Measurements from ENCODE around the gene CACNA1B. TPM values are rescaled to one million over a fixed set of nuclear protein-coding genes. Genes with fewer than 3 reads are reported as not detected.

The CACNA1B gene
- total and polyA plus RNA-seq, 8 donors, result 0.03 to 2.2 (median 0.51) TPM; not detected in 2

- no peak for TF ChIP-seq EP300 (IDR thresholded peaks at IDR 0.05)
- Histone ChIP-seq H3K4me3 (no peak overlapping the region), H3K9me3 (peaks cover 4 to 46% (median 32%) of the 10 kb centered on the region in 4 donors), H3K27me3 (no peaks in the 10 kb centered on the region), H3K36me3 (no peaks in the 10 kb centered on the region), H3K27ac (no peak overlapping the region), H3K4me1 (no peaks in the 10 kb centered on the region)
- WGBS, 5 donors, result 85 to 91% (median 89%) methylated on average over 4 of the region's 4 CpGs
- intact Hi-C loops (cut with DNase I; ENCODE audit: low total_unique reads), result no loop called here
- DNase-seq, result no peak
Measured at GRCh38 chr9:137945581-137945980, 68.0 kb downstream of the CACNA1B start.

GRCh38 chr9:137946993-137947392 lies 69.4 kb downstream of the CACNA1B start:
- WGBS, 5 donors, result 46 to 78% (median 69%) methylated on average over 2 of the region's 2 CpGs
- H3K27me3 ChIP-seq, result peaks cover 0 to 4% (median 0%) of the 10 kb centered on the region in 3 donors

GRCh38 chr9:137948642-137949041 lies 71.1 kb downstream of the CACNA1B start:
- H3K4me1 ChIP-seq, result no peaks in the 10 kb centered on the region
- TF ChIP-seq POLR2A (IDR thresholded peaks at IDR 0.05) (no peak), EP300 (IDR thresholded peaks at IDR 0.05) (no peak), POLR2AphosphoS5 (IDR thresholded peaks at IDR 0.05) (no peak), CTCF (IDR thresholded peaks at IDR 0.05) (no peak)
- WGBS, 5 donors, result 89 to 93% (median 92%) methylated on average over 2 of the region's 2 CpGs
- no peaks in the 10 kb centered on the region for H3K36me3 ChIP-seq
- intact Hi-C loops (cut with DNase I; ENCODE audit: low total_unique reads), result no loop called here
- H3K27me3 ChIP-seq, result peaks cover 0 to 7% (median 0%) of the 10 kb centered on the region in 3 donors
- no peak for DNase-seq
- no peak overlapping the region for H3K27ac ChIP-seq
- H3K9me3 ChIP-seq, result peaks cover 4 to 38% (median 30%) of the 10 kb centered on the region in 4 donors
- H3K4me3 ChIP-seq, result no peak overlapping the region

More at GRCh38 chr9:137946993-137947392, 69.4 kb downstream of the CACNA1B start:
- H3K9me3 ChIP-seq, result peaks cover 4 to 46% (median 32%) of the 10 kb centered on the region in 4 donors
- no peak for DNase-seq
- H3K4me3 ChIP-seq, result no peak overlapping the region
- no peaks in the 10 kb centered on the region for H3K36me3 ChIP-seq
- intact Hi-C loops (cut with DNase I; ENCODE audit: low total_unique reads), result no loop called here
- no peak overlapping the region for H3K27ac ChIP-seq
- no peaks in the 10 kb centered on the region for H3K4me1 ChIP-seq
- TF ChIP-seq POLR2A (IDR thresholded peaks at IDR 0.05) (no peak), EP300 (IDR thresholded peaks at IDR 0.05) (no peak), POLR2AphosphoS5 (IDR thresholded peaks at IDR 0.05) (no peak), CTCF (IDR thresholded peaks at IDR 0.05) (no peak)

- Histone ChIP-seq H3K4me1 (no peaks in the 10 kb centered on the region), H3K36me3 (no peaks in the 10 kb centered on the region), H3K4me3 (no peak overlapping the region), H3K27ac (no peak overlapping the region), H3K27me3 (peaks cover 0 to 14% (median 0%) of the 10 kb centered on the region in 3 donors), H3K9me3 (peaks cover 4 to 32% (median 26%) of the 10 kb centered on the region in 4 donors)
- WGBS, 5 donors, result 86 to 97% (median 91%) methylated on average over 8 of the region's 8 CpGs
- no peak for DNase-seq
- intact Hi-C loops (cut with DNase I; ENCODE audit: low total_unique reads), result no loop called here
- no peak for TF ChIP-seq CTCF (IDR thresholded peaks at IDR 0.05)
- no peak for TF ChIP-seq POLR2A (IDR thresholded peaks at IDR 0.05)
- no peak for TF ChIP-seq POLR2AphosphoS5 (IDR thresholded peaks at IDR 0.05)
Measured at GRCh38 chr9:137949260-137949659, 71.7 kb downstream of the CACNA1B start.

GRCh38 chr9:137951107-137951506 lies 73.5 kb downstream of the CACNA1B start:
- WGBS, 5 donors, result 41 to 75% (median 74%) methylated on average over 4 to 8 of the region's 8 CpGs
- TF ChIP-seq CTCF (IDR thresholded peaks at IDR 0.05) (no peak), POLR2A (IDR thresholded peaks at IDR 0.05) (no peak), EP300 (IDR thresholded peaks at IDR 0.05) (no peak), POLR2AphosphoS5 (IDR thresholded peaks at IDR 0.05) (no peak)
- intact Hi-C loops (cut with DNase I; ENCODE audit: low total_unique reads), result no loop called here

More at GRCh38 chr9:137951107-137951506, 73.5 kb downstream of the CACNA1B start:
- H3K27me3 ChIP-seq, result peaks cover 0 to 17% (median 0%) of the 10 kb centered on the region in 3 donors
- no peak overlapping the region for H3K4me3 ChIP-seq
- no peak overlapping the region for H3K27ac ChIP-seq
- H3K36me3 ChIP-seq, result no peaks in the 10 kb centered on the region
- no peak for DNase-seq
- no peaks in the 10 kb centered on the region for H3K4me1 ChIP-seq
- H3K9me3 ChIP-seq, result peaks cover 0 to 13% (median 8%) of the 10 kb centered on the region in 4 donors
